Stimulated activated effector memory CD8-positive, alpha-beta T cell treated with anti-CD3 and anti-CD28 coated beads, Interleukin-12 subunit alpha, Interleukin-12 subunit beta, amount 100 ng/mL, for 72 hours (primary cell): ENCODE measurements around the gene WBP2.

Experiments used
- ATAC-seq: fragments of 150-1000 bp; cut with Tn5 transposase; 2 replicates; pipeline ENCODE4 v1.10.0; 2021
- DNase-seq, 2 donors: peaks; one replicate each; pipeline ENCODE4 v3.0.0; 2021 to 2022; ENCODE audit warnings: low spot score in 2 of 2
- H3K27ac Mint-ChIP-seq: one replicate; pipeline ENCODE4 v1.8.0; 2022; ENCODE audit warnings: mild to moderate bottlenecking, mixed read lengths
- H3K36me3 Mint-ChIP-seq: one replicate; pipeline ENCODE4 v1.8.0; 2022; ENCODE audit warnings: mild to moderate bottlenecking, mixed read lengths
- H3K4me1 Mint-ChIP-seq: one replicate; pipeline ENCODE4 v1.8.0; 2022; ENCODE audit warnings: mixed read lengths
- H3K4me3 Mint-ChIP-seq: one replicate; pipeline ENCODE4 v1.8.0; 2022; ENCODE audit warnings: mild to moderate bottlenecking, mixed read lengths
- H3K9me3 Mint-ChIP-seq: one replicate; pipeline ENCODE4 v1.8.0; 2022; ENCODE audit warnings: mixed read lengths

Gene WBP2

GRCh38 chr17:75824050-75824552, 31.0 kb downstream of the WBP2 start:
- peaks cover 85% of the 10 kb centered on the region for H3K36me3 Mint-ChIP-seq
- no peaks in the 10 kb centered on the region for H3K9me3 Mint-ChIP-seq
- ATAC-seq (no peak), DNase-seq (no peak)
- H3K4me1 Mint-ChIP-seq = peaks cover 29% of the 10 kb centered on the region
- no peak overlapping the region for H3K4me3 Mint-ChIP-seq
- H3K27ac Mint-ChIP-seq = peak overlapping the region; percentile 88

GRCh38 chr17:75823257-75824041, 31.7 kb downstream of the WBP2 start:
- DNase-seq = no peak
- no peaks in the 10 kb centered on the region for H3K9me3 Mint-ChIP-seq
- H3K4me3 Mint-ChIP-seq = no peak overlapping the region
- ATAC-seq = no peak
- H3K36me3 Mint-ChIP-seq = peaks cover 86% of the 10 kb centered on the region
- peak overlapping the region; percentile 91 for H3K27ac Mint-ChIP-seq
- peaks cover 33% of the 10 kb centered on the region for H3K4me1 Mint-ChIP-seq

- DNase-seq (no peak), ATAC-seq (no peak)
- H3K36me3 Mint-ChIP-seq = peaks cover 85% of the 10 kb centered on the region
- peak overlapping the region; percentile 91 for H3K27ac Mint-ChIP-seq
- H3K4me1 Mint-ChIP-seq = peaks cover 31% of the 10 kb centered on the region
- H3K9me3 Mint-ChIP-seq = no peaks in the 10 kb centered on the region
- no peak overlapping the region for H3K4me3 Mint-ChIP-seq
Observed at GRCh38 chr17:75822800-75823166, 32.4 kb downstream of the WBP2 start.

DNA sequence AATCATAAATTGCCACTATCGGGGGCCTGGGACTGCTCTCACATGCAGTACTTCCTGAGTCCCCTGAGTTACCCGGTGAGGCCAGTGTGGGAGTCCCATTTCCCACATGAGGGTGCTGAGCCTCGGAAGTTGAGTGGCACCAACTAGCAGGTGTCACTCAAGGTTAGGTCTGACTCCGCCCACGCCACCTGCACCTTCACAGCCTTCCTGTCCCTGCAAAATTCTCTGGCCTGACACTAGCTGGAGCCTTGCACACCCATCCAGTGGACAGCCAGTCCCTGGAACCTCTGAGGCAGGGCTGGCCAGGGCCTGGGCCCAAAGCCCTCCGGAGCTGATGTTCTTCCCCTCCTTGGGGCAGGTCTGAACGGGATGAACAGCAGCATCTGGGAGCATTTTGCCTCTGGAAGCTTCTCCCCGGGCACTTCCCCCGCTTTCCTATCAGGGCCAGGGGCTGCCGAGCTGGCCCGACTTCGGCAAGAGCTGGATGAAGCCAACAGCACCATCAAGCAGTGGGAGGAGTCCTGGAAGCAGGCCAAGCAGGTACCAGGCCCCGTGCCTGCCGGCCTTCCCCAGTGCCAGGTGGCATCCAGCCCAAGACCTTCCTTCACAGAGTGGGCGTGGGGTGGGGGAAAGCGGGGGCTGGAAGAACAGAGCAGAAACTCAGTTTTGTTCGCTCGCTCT, 32.9 kb downstream of the WBP2 start:
- DNase-seq (no peak), ATAC-seq (peak; percentile 38)
- H3K9me3 Mint-ChIP-seq = no peaks in the 10 kb centered on the region
- H3K36me3 Mint-ChIP-seq = peaks cover 82% of the 10 kb centered on the region
- peak overlapping the region; percentile 91 for H3K27ac Mint-ChIP-seq
- H3K4me1 Mint-ChIP-seq = peaks cover 26% of the 10 kb centered on the region
- no peak overlapping the region for H3K4me3 Mint-ChIP-seq

- peak; percentile 22 for ATAC-seq
- Mint-ChIP-seq H3K9me3 (no peaks in the 10 kb centered on the region), H3K36me3 (peaks cover 75% of the 10 kb centered on the region), H3K27ac (peak overlapping the region; percentile 91), H3K4me1 (peaks cover 20% of the 10 kb centered on the region), H3K4me3 (no peak overlapping the region)
- DNase-seq = no peak
Observed at GRCh38 chr17:75821552-75821951, 33.6 kb downstream of the WBP2 start.

GRCh38 chr17:75820094-75821080, 34.7 kb downstream of the WBP2 start:
- Mint-ChIP-seq H3K9me3 (no peaks in the 10 kb centered on the region), H3K4me1 (peaks cover 20% of the 10 kb centered on the region), H3K36me3 (peaks cover 77% of the 10 kb centered on the region), H3K4me3 (no peak overlapping the region), H3K27ac (peak overlapping the region; percentile 91)
- ATAC-seq = no peak
- no peak for DNase-seq

- Mint-ChIP-seq H3K9me3 (no peaks in the 10 kb centered on the region), H3K36me3 (peaks cover 78% of the 10 kb centered on the region), H3K4me3 (no peak overlapping the region), H3K4me1 (peaks cover 20% of the 10 kb centered on the region), H3K27ac (peak overlapping the region; percentile 64)
- ATAC-seq (no peak), DNase-seq (no peak)
Observed at GRCh38 chr17:75819678-75820077, 35.5 kb downstream of the WBP2 start.

DNA sequence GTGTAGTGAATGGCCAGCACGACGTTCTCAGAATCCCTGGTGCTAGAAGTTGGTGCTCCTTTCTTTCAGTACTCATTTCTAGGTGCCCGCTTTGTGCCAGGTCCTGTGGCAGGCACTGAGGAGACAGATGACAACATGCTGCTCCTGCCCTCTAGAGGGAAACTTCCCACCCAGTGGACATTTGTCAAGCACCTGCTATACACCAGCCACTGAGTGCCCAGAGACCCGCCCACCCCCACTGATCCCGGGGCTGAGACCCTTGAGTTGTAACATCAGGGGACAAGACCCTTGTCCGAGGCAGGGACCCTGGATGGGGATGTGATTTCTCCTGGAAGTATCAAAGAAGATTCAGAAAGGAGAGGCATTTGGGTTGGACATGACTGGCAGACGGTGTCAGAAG, 36.0 kb downstream of the WBP2 start:
- Mint-ChIP-seq H3K36me3 (peaks cover 82% of the 10 kb centered on the region), H3K4me1 (peaks cover 20% of the 10 kb centered on the region), H3K27ac (peak overlapping the region; percentile 73), H3K4me3 (no peak overlapping the region), H3K9me3 (no peaks in the 10 kb centered on the region)
- ATAC-seq = no peak
- no peak for DNase-seq

GRCh38 chr17:75818326-75818885, 36.7 kb downstream of the WBP2 start:
- Mint-ChIP-seq H3K27ac (peak overlapping the region; percentile 73), H3K36me3 (peaks cover 84% of the 10 kb centered on the region), H3K4me1 (peaks cover 20% of the 10 kb centered on the region), H3K9me3 (no peaks in the 10 kb centered on the region), H3K4me3 (no peak overlapping the region)
- ATAC-seq (no peak), DNase-seq (no peak)

GRCh38 chr17:75817571-75817970, 37.6 kb downstream of the WBP2 start:
- Mint-ChIP-seq H3K27ac (peak overlapping the region; percentile 73), H3K4me3 (no peak overlapping the region), H3K9me3 (no peaks in the 10 kb centered on the region)

GRCh38 chr17:75816693-75817092, 38.4 kb downstream of the WBP2 start:
- Mint-ChIP-seq H3K36me3 (peaks cover 85% of the 10 kb centered on the region), H3K27ac (peak overlapping the region; percentile 73), H3K9me3 (no peaks in the 10 kb centered on the region), H3K4me3 (no peak overlapping the region), H3K4me1 (peaks cover 12% of the 10 kb centered on the region)
- no peak for DNase-seq
- no peak for ATAC-seq

More at GRCh38 chr17:75817571-75817970, 37.6 kb downstream of the WBP2 start:
- DNase-seq (no peak), ATAC-seq (no peak)
- H3K4me1 Mint-ChIP-seq = peaks cover 20% of the 10 kb centered on the region
- peaks cover 85% of the 10 kb centered on the region for H3K36me3 Mint-ChIP-seq

DNA sequence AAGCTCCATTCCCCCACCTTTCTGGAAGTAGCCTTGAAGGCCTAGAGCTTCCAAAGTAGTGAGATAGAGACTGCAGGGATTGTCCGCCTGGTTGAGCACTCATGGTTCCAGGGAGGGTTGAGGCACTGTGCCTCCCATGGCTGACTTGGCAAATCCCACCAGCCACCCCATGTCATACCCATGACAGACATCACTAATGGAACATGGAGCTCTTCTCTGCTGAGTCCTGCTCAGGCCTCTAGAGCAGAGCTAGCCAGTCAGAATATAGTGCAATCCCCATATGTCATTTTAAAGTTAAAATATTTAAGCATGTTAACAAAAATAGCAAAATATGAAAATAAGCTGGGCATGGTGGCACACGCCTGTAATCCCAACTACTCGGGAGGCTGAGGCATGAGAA, 39.7 kb downstream of the WBP2 start:
- DNase-seq (no peak), ATAC-seq (no peak)
- Mint-ChIP-seq H3K9me3 (no peaks in the 10 kb centered on the region), H3K4me1 (peaks cover 6% of the 10 kb centered on the region), H3K27ac (no peak overlapping the region), H3K36me3 (peaks cover 79% of the 10 kb centered on the region), H3K4me3 (no peak overlapping the region)

- ATAC-seq (no peak), DNase-seq (no peak)
- Mint-ChIP-seq H3K27ac (no peak overlapping the region), H3K36me3 (peaks cover 77% of the 10 kb centered on the region), H3K4me1 (peaks cover 6% of the 10 kb centered on the region), H3K4me3 (no peak overlapping the region), H3K9me3 (no peaks in the 10 kb centered on the region)
Observed at GRCh38 chr17:75814900-75815373, 40.2 kb downstream of the WBP2 start.

DNA sequence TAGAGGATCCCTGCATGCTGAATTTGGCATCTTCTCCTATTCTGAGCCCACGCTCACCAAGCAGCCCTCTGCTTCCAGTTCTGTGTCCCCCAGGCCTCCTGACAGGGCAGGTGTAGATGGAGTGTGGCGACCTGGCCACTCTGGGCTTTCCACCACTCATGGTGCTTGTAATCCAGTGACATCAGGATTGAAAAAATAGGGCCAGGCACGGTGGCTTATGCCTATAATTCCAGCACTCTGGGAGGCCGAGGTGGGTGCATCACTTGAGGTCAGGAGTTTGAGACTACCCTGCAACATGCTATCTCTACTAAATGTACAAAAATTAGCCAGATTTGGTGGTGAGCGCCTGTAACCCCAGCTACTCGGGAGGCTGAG, 41.1 kb downstream of the WBP2 start:
- no peak overlapping the region for H3K4me3 Mint-ChIP-seq
- H3K27ac Mint-ChIP-seq = no peak overlapping the region
- peaks cover 68% of the 10 kb centered on the region for H3K36me3 Mint-ChIP-seq
- peaks cover 6% of the 10 kb centered on the region for H3K4me1 Mint-ChIP-seq
- no peak for ATAC-seq
- H3K9me3 Mint-ChIP-seq = no peaks in the 10 kb centered on the region
- no peak for DNase-seq
